Esophagus squamous epithelium (tissue), 4 donors: ENCODE data around the gene CADPS.

ENCODE experiments used
- POLR2A ChIP-seq, 4 donors: fragments of 450-650 bp; IDR thresholded peaks; one replicate each; pipeline ENCODE4 v1.6.1; 2017; ENCODE audit warnings: antibody characterized with exemption in 4 of 4, mild to moderate bottlenecking in 4 of 4, moderate library complexity in 3 of 4
- TF ChIP-seq, protein P1 (sequence below), 6 experiments: fragments of 450-650 bp in 4 of 6; fragments of 200-600 bp in 2 of 6; sonication (generic) in 2 of 6; IDR thresholded peaks; one replicate each; pipeline ENCODE4 v1.5.1; 2016 to 2019; ENCODE audit warnings: antibody characterized with exemption in 6 of 6, mild to moderate bottlenecking in 4 of 6, moderate library complexity in 4 of 6

GRCh38 chr3:62696011-62696410 lies 179.2 kb downstream of the CADPS start:
- TF ChIP-seq, protein P1, sequence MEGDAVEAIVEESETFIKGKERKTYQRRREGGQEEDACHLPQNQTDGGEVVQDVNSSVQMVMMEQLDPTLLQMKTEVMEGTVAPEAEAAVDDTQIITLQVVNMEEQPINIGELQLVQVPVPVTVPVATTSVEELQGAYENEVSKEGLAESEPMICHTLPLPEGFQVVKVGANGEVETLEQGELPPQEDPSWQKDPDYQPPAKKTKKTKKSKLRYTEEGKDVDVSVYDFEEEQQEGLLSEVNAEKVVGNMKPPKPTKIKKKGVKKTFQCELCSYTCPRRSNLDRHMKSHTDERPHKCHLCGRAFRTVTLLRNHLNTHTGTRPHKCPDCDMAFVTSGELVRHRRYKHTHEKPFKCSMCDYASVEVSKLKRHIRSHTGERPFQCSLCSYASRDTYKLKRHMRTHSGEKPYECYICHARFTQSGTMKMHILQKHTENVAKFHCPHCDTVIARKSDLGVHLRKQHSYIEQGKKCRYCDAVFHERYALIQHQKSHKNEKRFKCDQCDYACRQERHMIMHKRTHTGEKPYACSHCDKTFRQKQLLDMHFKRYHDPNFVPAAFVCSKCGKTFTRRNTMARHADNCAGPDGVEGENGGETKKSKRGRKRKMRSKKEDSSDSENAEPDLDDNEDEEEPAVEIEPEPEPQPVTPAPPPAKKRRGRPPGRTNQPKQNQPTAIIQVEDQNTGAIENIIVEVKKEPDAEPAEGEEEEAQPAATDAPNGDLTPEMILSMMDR (IDR thresholded peaks at IDR 0.05), result no peak
- no peak for TF ChIP-seq POLR2A (IDR thresholded peaks at IDR 0.05)
